ENCODE measurements around the gene GPRIN3.

The GPRIN3 gene

DNA sequence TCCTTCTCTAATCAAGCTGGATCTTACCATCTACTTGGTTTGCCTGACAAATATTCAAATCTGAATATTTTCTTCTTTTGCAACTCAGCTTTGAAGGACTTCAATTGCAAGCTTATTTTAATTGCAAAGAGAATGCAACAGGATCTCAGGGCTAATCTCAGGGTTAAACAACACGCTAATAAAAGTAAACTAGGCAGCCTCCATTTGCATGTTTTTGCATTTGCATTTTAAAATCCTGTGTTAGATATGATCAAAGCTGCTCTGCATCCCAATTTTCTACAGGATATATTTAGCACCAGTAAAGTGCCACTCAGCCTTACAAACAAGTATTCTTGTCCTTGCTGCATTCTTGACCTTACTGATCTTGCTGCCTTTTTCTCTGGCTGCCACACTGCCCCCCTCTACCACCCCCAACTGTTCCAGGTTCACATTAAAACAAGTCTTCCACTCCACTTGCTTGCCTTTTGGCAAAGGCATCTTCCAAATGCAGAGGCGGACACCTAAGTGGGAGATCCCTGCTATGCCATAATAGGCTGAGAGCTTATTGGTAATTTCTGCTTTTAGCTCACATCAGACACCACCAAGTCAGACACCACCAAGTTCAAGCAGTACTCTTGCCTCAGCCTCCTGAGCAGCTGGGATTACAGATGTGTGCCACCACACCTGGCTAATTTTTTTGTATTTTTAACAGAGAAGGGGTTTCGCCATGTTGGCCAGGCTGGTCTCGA, 48.1 kb downstream of the GPRIN3 start:
- no peak for TF ChIP-seq ZBTB7A (IDR thresholded peaks at IDR 0.05; ENCODE audit: low read depth)
- TF ChIP-seq RAD21 (IDR thresholded peaks at IDR 0.05; ENCODE audit: low read depth) = no peak
- TF ChIP-seq, protein P1, sequence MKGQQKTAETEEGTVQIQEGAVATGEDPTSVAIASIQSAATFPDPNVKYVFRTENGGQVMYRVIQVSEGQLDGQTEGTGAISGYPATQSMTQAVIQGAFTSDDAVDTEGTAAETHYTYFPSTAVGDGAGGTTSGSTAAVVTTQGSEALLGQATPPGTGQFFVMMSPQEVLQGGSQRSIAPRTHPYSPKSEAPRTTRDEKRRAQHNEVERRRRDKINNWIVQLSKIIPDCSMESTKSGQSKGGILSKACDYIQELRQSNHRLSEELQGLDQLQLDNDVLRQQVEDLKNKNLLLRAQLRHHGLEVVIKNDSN (IDR thresholded peaks at IDR 0.05) = no peak
- TF ChIP-seq EP300 (IDR thresholded peaks at IDR 0.05; ENCODE audit: borderline replicate concordance) = no peak
- TF ChIP-seq EGR1 (IDR thresholded peaks at IDR 0.05) = no peak
- no peak for TF ChIP-seq CREB1 (IDR thresholded peaks at IDR 0.05; ENCODE audit: low read depth)
- no peak for TF ChIP-seq TEAD4 (IDR thresholded peaks at IDR 0.05)

DNA sequence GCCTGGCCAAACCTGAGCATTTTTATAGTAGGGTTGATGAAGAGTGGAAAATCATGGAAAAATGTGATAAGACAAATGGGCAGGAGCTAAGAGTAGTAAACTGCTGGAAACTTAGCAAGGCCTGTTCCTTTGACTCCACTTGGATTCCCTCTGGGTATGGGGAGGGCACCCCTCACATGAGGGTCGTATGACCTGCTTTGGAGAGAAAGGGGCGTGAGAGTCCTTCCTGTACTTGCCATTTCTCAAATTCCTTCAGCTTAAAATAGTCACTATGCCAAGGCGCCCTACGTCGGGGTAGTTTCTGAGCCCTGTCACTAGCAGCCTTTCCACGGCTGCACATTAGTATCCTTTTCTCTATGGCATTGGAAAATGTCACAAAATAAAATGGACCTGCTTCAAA, 49.1 kb downstream of the GPRIN3 start:
- TF ChIP-seq ZBTB7A (IDR thresholded peaks at IDR 0.05; ENCODE audit: low read depth) (no peak), TAF1 (IDR thresholded peaks at IDR 0.05; ENCODE audit: low read depth) (no peak)

DNA sequence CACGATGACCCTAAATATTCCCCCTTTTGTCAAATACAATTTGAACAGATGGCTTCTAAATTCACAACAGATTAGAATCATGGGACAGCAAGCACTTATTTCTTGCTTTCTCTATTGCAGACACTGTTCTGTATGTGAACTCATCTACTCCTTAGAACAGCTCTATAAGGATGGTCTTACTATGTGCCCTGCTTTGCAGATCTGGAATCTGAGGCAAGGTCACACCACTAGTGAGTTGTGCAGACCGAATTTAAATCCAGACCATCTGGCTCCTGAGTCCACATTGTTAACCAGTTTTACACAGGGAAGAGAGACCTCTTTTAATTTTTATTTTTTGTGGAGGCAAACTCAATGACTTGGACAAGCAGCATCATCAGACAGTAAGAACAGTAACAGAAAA, 50.2 kb downstream of the GPRIN3 start:
- TF ChIP-seq, protein P2, sequence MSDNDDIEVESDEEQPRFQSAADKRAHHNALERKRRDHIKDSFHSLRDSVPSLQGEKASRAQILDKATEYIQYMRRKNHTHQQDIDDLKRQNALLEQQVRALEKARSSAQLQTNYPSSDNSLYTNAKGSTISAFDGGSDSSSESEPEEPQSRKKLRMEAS (IDR thresholded peaks at IDR 0.05) = no peak
- TF ChIP-seq FOXM1 (IDR thresholded peaks at IDR 0.05; ENCODE audit: borderline replicate concordance, low read depth) (no peak), ZBTB7A (IDR thresholded peaks at IDR 0.05; ENCODE audit: low read depth) (no peak), YY1 (IDR thresholded peaks at IDR 0.05; ENCODE audit: low read depth) (no peak), TEAD4 (IDR thresholded peaks at IDR 0.05) (no peak), NFIC (IDR thresholded peaks at IDR 0.05) (no peak), EGR1 (IDR thresholded peaks at IDR 0.05) (no peak), CEBPB (IDR thresholded peaks at IDR 0.05) (no peak), TAF1 (IDR thresholded peaks at IDR 0.05; ENCODE audit: low read depth) (no peak)
- TF ChIP-seq, protein P1 (IDR thresholded peaks at IDR 0.05) = no peak

DNA sequence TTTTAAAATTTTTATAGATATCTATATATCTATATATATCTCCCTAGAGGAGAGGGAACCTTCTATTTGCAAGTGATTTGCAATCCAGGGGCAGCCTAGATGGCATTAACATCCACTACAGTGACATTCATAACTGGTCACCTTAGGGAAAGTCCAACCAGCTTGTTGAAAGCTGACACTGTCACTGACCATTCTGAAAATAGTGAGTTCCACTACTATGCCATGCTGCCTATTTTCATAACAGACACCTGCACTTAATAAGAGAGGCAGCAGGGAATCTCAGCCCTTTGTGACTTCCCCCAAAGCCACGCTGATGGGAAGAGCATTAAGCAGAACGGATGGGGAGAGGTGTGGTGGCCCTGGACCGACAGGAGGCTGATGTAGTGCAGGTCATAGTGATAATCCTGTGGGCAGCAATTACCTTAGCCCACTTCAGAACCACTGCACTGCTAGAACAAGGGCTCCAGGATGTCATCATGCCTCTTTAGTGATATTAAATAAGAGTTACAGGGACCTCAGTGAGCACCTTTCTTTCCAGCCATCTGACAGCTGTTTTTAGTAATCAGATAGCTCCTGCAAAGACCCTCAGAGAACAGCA, 51.3 kb downstream of the GPRIN3 start:
- TF ChIP-seq, protein P1 (IDR thresholded peaks at IDR 0.05) = no peak
- TF ChIP-seq TEAD4 (IDR thresholded peaks at IDR 0.05) = no peak
- no peak for TF ChIP-seq ZBTB7A (IDR thresholded peaks at IDR 0.05; ENCODE audit: low read depth)
- no peak for TF ChIP-seq TCF12 (IDR thresholded peaks at IDR 0.05; ENCODE audit: low read depth)
- TF ChIP-seq TAF1 (IDR thresholded peaks at IDR 0.05; ENCODE audit: low read depth) = no peak

DNA sequence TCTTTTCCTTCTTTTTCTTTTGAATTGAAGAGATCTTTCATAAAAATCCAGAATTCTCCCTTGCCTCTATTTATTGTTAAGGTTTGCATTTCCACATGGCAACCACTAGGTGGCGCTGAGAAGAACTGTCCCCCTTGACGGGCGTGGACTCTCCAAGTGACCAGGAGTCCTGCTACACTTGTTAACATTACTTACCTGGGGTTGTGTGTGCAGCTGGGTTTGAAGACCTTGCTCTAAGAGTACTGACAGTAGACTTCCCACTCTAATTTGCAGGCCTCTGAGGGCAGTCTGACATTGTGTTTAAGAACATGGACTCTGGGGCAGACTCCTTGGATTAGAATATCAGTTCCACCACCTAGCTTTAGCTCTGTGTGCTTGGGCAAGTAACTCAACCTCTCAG, 52.8 kb downstream of the GPRIN3 start:
- TF ChIP-seq TEAD4 (IDR thresholded peaks at IDR 0.05) = no peak
- no peak for TF ChIP-seq TCF12 (IDR thresholded peaks at IDR 0.05; ENCODE audit: low read depth)
- peak; percentile 56 for TF ChIP-seq RAD21 (IDR thresholded peaks at IDR 0.05; ENCODE audit: low read depth)
- no peak for TF ChIP-seq CEBPB (IDR thresholded peaks at IDR 0.05)
- no peak for TF ChIP-seq CREB1 (IDR thresholded peaks at IDR 0.05; ENCODE audit: low read depth)
- TF ChIP-seq, protein P1 (IDR thresholded peaks at IDR 0.05) = no peak
- TF ChIP-seq ZBTB7A (IDR thresholded peaks at IDR 0.05; ENCODE audit: low read depth) = no peak

DNA sequence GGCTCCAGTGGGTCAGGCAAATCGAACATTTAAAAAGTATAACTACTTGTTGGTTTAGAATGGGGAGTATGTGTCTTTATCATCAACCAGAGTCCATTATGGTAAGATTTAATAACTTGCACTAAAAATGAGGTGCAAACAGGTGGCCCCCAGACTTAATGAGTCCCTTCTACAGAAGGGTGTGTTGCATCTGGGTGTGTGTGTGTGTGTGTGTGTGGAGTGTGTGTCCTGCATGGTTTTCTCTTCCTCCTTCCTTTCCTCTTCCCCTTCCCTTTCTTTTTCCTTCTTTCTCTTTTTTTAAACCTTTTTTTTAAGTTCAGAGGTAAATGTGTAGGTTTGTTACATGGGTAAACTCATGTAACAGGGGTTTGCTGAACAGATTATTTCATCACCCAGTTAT, 53.7 kb downstream of the GPRIN3 start:
- TF ChIP-seq TEAD4 (IDR thresholded peaks at IDR 0.05) = no peak
- no peak for TF ChIP-seq TCF12 (IDR thresholded peaks at IDR 0.05; ENCODE audit: low read depth)
- TF ChIP-seq CREB1 (IDR thresholded peaks at IDR 0.05; ENCODE audit: low read depth) = no peak
- TF ChIP-seq EP300 (IDR thresholded peaks at IDR 0.05; ENCODE audit: borderline replicate concordance) = no peak
- TF ChIP-seq NFIC (IDR thresholded peaks at IDR 0.05) = no peak
- TF ChIP-seq RAD21 (IDR thresholded peaks at IDR 0.05; ENCODE audit: low read depth) = no peak
- TF ChIP-seq TAF1 (IDR thresholded peaks at IDR 0.05; ENCODE audit: low read depth) = no peak
- TF ChIP-seq CEBPB (IDR thresholded peaks at IDR 0.05) = no peak
- no peak for TF ChIP-seq ZBTB7A (IDR thresholded peaks at IDR 0.05; ENCODE audit: low read depth)
- TF ChIP-seq, protein P2 (IDR thresholded peaks at IDR 0.05) = no peak
- no peak for TF ChIP-seq EGR1 (IDR thresholded peaks at IDR 0.05)
- TF ChIP-seq FOXM1 (IDR thresholded peaks at IDR 0.05; ENCODE audit: borderline replicate concordance, low read depth) = no peak
- TF ChIP-seq, protein P1 (IDR thresholded peaks at IDR 0.05) = no peak
- TF ChIP-seq YY1 (IDR thresholded peaks at IDR 0.05; ENCODE audit: low read depth) = no peak
- TF ChIP-seq, protein P3, sequence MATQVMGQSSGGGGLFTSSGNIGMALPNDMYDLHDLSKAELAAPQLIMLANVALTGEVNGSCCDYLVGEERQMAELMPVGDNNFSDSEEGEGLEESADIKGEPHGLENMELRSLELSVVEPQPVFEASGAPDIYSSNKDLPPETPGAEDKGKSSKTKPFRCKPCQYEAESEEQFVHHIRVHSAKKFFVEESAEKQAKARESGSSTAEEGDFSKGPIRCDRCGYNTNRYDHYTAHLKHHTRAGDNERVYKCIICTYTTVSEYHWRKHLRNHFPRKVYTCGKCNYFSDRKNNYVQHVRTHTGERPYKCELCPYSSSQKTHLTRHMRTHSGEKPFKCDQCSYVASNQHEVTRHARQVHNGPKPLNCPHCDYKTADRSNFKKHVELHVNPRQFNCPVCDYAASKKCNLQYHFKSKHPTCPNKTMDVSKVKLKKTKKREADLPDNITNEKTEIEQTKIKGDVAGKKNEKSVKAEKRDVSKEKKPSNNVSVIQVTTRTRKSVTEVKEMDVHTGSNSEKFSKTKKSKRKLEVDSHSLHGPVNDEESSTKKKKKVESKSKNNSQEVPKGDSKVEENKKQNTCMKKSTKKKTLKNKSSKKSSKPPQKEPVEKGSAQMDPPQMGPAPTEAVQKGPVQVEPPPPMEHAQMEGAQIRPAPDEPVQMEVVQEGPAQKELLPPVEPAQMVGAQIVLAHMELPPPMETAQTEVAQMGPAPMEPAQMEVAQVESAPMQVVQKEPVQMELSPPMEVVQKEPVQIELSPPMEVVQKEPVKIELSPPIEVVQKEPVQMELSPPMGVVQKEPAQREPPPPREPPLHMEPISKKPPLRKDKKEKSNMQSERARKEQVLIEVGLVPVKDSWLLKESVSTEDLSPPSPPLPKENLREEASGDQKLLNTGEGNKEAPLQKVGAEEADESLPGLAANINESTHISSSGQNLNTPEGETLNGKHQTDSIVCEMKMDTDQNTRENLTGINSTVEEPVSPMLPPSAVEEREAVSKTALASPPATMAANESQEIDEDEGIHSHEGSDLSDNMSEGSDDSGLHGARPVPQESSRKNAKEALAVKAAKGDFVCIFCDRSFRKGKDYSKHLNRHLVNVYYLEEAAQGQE (IDR thresholded peaks at IDR 0.05; ENCODE audit: low read depth) = no peak

Measured in Ishikawa (cell line).